Osteocyte (in vitro differentiated cells): ENCODE data around the gene TAF5L. TPM values are rescaled to one million over a fixed set of nuclear protein-coding genes. Genes with fewer than 3 reads are reported as not detected.

ENCODE experiments used
- DNase-seq: peaks from one replicate; pipeline ENCODE4 v3.0.0; 2021; ENCODE audit warnings: mixed read lengths; ENCODE audit not compliant: unreplicated experiment; ENCODE audit errors: extremely low spot score
- H3K27ac Mint-ChIP-seq: one replicate; pipeline ENCODE4 v1.8.0; 2021; ENCODE audit warnings: mild to moderate bottlenecking, mixed read lengths; ENCODE audit not compliant: unreplicated experiment
- H3K27me3 Mint-ChIP-seq: one replicate; pipeline ENCODE4 v1.8.0; 2021; ENCODE audit warnings: mixed read lengths; ENCODE audit not compliant: unreplicated experiment
- H3K36me3 Mint-ChIP-seq: one replicate; pipeline ENCODE4 v1.8.0; 2021; ENCODE audit warnings: mixed read lengths; ENCODE audit not compliant: unreplicated experiment
- H3K4me1 Mint-ChIP-seq: one replicate; pipeline ENCODE4 v1.8.0; 2021; ENCODE audit warnings: mixed read lengths; ENCODE audit not compliant: unreplicated experiment
- H3K4me3 Mint-ChIP-seq: one replicate; pipeline ENCODE4 v1.8.0; 2021; ENCODE audit warnings: mild to moderate bottlenecking, moderate library complexity, mixed read lengths; ENCODE audit not compliant: unreplicated experiment
- H3K9me3 Mint-ChIP-seq: one replicate; pipeline ENCODE4 v1.8.0; 2021; ENCODE audit warnings: mixed read lengths; ENCODE audit not compliant: unreplicated experiment
- total RNA-seq: library from RNA; stranded (reverse); gene quantifications from 2 replicates; pipeline ENCODE4 v1.2.1, GENCODE V29; 2021
- TF ChIP-seq, protein P1 (sequence below): fragments of 200-600 bp; sonication (generic); IDR thresholded peaks from 2 replicates; pipeline ENCODE4 v1.5.0; 2021; ENCODE audit warnings: antibody characterized with exemption, mild to moderate bottlenecking, moderate library complexity

TAF5L gene
- total RNA-seq, 1 donor from 2014 or later, result 18.3 TPM

DNA sequence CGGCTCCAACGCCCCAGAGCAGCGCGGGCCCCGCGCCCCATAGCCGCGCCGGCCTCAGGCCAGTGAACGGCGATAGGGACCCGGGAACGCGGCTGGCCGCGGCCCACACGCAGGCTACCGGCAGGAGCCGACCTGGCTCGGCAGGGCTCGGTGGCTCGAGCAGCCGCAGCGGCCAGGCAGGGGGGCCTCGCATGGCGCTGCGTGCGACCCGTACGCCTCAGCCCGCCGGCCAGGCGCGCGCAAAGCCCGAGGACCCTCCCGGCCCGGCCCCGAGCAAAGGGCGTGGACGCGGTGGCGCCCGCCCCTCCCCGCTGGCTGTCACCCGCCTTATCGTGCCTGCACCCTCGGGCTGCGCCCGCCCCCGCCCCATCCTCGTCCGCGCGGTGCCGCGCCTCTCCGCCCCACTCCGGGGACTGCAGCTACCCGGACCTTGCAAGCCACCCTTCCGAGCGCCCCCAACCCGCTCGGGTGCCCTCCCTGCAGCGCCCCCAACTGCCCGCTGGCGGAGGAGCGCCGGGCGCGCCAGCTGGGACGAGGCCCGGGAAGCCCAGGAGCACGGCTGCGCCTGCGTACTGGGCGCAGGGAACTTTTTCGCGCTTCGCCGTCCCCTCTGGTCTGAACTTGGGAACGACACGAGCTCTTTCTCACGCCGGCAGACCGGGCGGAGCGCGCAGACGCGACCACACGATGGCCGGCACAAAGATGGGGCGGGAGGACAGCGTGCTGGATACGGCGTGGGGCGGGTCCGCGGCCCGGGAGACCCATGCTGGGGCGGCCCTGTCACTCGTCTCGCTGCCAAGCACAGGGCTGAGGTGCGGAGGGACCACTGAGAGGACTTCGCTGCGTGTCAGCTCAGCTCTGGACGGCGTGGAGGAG lies 67.2 kb downstream of the TAF5L start, which contains the start of gene ABCB10:
TSS of gene ABCB10 (minus strand) at position 248 of the 876 bp plus-strand sequence. CDS start at position 193, 55 bp downstream.
- TF ChIP-seq, protein P1, sequence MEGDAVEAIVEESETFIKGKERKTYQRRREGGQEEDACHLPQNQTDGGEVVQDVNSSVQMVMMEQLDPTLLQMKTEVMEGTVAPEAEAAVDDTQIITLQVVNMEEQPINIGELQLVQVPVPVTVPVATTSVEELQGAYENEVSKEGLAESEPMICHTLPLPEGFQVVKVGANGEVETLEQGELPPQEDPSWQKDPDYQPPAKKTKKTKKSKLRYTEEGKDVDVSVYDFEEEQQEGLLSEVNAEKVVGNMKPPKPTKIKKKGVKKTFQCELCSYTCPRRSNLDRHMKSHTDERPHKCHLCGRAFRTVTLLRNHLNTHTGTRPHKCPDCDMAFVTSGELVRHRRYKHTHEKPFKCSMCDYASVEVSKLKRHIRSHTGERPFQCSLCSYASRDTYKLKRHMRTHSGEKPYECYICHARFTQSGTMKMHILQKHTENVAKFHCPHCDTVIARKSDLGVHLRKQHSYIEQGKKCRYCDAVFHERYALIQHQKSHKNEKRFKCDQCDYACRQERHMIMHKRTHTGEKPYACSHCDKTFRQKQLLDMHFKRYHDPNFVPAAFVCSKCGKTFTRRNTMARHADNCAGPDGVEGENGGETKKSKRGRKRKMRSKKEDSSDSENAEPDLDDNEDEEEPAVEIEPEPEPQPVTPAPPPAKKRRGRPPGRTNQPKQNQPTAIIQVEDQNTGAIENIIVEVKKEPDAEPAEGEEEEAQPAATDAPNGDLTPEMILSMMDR, result peak; percentile 88
- Mint-ChIP-seq H3K36me3 (peaks cover 6% of the 10 kb centered on the region), H3K27ac (peak within 1 kb of the TSS; percentile 86), H3K27me3 (no peaks in the 10 kb centered on the region), H3K4me3 (peak within 1 kb of the TSS; percentile 93), H3K9me3 (no peaks in the 10 kb centered on the region), H3K4me1 (peaks cover 38% of the 10 kb centered on the region)
- peak; percentile 99 for DNase-seq

DNA sequence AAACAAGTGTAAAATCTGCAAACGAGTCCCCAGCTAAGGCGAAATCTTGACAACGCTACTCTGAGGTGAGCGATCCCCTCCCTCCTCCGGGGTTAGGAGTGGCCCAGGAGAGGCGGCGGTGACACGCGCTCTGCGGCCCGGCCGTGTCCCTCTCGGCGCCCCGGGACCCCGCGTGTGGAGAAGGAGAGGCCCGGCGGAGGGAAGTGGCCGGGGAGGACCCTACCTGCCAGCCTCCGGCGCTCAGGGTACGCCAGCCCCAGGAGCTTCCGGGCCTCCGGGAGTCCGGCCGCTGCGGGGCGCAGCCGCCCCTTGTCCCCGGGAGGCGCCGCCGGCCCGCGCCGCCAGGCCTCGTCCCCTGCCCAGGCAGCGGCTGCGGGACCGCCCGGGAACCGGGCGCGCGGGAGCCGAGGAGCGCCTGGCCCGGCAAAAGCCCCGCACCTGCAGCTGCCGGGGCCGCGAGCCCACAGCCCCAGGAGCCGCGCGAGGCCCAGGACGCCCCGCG lies 68.0 kb downstream of the TAF5L start:
- no peaks in the 10 kb centered on the region for H3K27me3 Mint-ChIP-seq
- peak overlapping the region; percentile 80 for H3K27ac Mint-ChIP-seq
- TF ChIP-seq, protein P1, result peak; percentile 20
- H3K36me3 Mint-ChIP-seq, result peaks cover 6% of the 10 kb centered on the region
- peak; percentile 82 for DNase-seq
- no peaks in the 10 kb centered on the region for H3K9me3 Mint-ChIP-seq
- H3K4me3 Mint-ChIP-seq, result peak overlapping the region; percentile 83
- peaks cover 40% of the 10 kb centered on the region for H3K4me1 Mint-ChIP-seq

DNA sequence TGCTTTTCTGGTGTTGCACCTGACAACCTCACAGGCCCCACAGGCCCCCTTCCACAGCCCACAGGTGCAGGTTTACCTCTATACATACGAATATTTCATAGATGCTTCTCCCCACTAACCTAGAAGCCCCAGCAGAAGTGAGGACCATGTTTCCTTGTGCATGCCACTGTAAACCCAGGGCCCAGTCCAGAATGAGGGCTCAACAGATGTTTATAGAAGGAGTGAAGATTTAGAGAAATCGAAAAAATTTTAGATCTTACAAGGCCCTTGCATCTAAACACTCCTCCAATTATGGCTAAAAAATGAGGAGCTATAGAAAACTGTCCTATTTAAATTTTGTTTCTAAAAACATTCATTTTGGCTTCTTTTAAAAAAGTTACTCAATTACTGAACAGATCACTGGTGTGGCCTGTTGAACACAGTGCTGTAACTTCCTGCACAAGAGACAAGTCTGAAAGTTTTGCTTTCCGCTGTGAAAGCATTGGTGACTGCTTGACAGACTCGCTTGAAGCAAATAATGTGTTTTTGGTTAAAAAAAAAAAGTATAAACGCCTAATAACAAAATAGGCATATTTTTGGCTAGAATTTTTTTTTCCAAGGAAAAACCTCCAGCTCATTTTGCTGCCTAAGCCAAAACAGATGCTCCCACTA lies 68.6 kb downstream of the TAF5L start:
- Mint-ChIP-seq H3K36me3 (peaks cover 6% of the 10 kb centered on the region), H3K4me1 (peaks cover 40% of the 10 kb centered on the region), H3K4me3 (peak overlapping the region; percentile 83), H3K27me3 (no peaks in the 10 kb centered on the region), H3K9me3 (no peaks in the 10 kb centered on the region), H3K27ac (peak overlapping the region; percentile 80)
- TF ChIP-seq, protein P1, result no peak
- peak; percentile 25 for DNase-seq

DNA sequence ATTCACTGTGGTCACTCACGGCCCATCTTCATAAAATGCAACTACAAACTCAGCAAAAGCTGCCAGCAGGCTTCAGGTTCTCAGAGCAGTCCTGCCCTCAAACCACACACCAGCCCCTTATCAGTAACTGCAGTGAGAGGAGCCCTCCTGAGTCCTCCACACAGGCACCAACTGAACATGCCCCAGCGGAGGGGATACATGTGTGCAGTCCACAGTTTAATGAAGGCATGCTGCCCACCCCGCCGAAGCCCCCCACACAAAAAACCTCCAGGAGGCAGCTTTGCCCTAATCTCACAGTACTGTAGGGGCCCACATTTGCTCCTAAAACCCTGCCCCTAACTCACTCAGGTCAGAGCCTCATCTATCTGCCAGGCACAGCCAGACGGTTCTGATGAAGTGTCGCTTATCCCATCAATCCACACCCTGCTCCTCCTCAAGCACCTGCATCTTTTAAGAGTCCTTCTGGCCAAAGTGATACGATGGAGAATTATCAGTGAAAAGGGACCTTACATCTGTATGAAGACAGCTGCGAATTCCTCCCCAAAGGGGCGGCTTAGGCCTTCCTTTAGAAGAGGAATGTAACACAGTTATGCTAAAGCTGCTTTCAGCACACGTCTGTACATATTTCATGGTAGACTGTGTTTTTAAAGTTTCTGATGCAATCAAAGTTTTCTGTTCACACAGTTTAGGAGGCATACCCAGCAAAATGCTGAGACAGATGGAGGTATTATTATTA lies 70.9 kb downstream of the TAF5L start:
- Mint-ChIP-seq H3K9me3 (no peaks in the 10 kb centered on the region), H3K4me1 (peaks cover 40% of the 10 kb centered on the region), H3K36me3 (peaks cover 6% of the 10 kb centered on the region), H3K4me3 (peak overlapping the region; percentile 44), H3K27ac (peak overlapping the region; percentile 79), H3K27me3 (no peaks in the 10 kb centered on the region)
- DNase-seq, result no peak
- TF ChIP-seq, protein P1, result no peak
